Immature natural killer cell (primary cell): ENCODE data around the gene RELN. TPM values are rescaled to one million over a fixed set of nuclear protein-coding genes. Genes with fewer than 3 reads are reported as not detected.
"Not testable (repeated sequence)": the region's sequence is repeated elsewhere in the genome, so short reads cannot be mapped to it uniquely, and the experiment has no call there.

Source experiments
- DNase-seq, 3 donors: peaks; one replicate each; pipeline ENCODE4 v3.0.0; 2022; ENCODE audit warnings: mixed read lengths in 1 of 3
- H3K27ac Mint-ChIP-seq, 6 donors: one replicate each; pipeline ENCODE4 v1.8.0; 2020; ENCODE audit warnings: mixed read lengths in 6 of 6, mild to moderate bottlenecking in 5 of 6, inconsistent platforms in 4 of 6, moderate library complexity in 3 of 6
- H3K27me3 Mint-ChIP-seq, 3 donors: one replicate each; pipeline ENCODE4 v1.8.0; 2020 to 2021; ENCODE audit warnings: low read depth in 3 of 3, mild to moderate bottlenecking in 3 of 3, mixed read lengths in 3 of 3, moderate library complexity in 3 of 3, inconsistent platforms in 1 of 3
- H3K36me3 Mint-ChIP-seq, 3 donors: one replicate each; pipeline ENCODE4 v1.8.0; 2020; ENCODE audit warnings: mixed read lengths in 3 of 3, inconsistent platforms in 2 of 3, mild to moderate bottlenecking in 2 of 3
- H3K4me1 Mint-ChIP-seq, 2 donors: one replicate each; pipeline ENCODE4 v1.8.0; 2020; ENCODE audit warnings: inconsistent platforms in 2 of 2, mild to moderate bottlenecking in 2 of 2, mixed read lengths in 2 of 2, moderate library complexity in 1 of 2
- H3K4me3 Mint-ChIP-seq, 5 donors: one replicate each; pipeline ENCODE4 v1.8.0; 2020; ENCODE audit warnings: mild to moderate bottlenecking in 5 of 5, mixed read lengths in 5 of 5, inconsistent platforms in 3 of 5, moderate library complexity in 3 of 5
- H3K9me3 Mint-ChIP-seq, 6 donors: one replicate each; pipeline ENCODE4 v1.8.0; 2020; ENCODE audit warnings: mild to moderate bottlenecking in 6 of 6, mixed read lengths in 6 of 6, inconsistent platforms in 4 of 6, moderate library complexity in 3 of 6
- polyA plus RNA-seq, 3 donors: library from polyadenylated mRNA; unstranded; fragments of 300-500 nt; fragmentation: Illumina TruSeq; gene quantifications; one replicate each; pipeline ENCODE4 v1.2.3, GENCODE V29; 2021

Gene RELN
- polyA plus RNA-seq, 3 donors from 2014 or later = not detected

DNA sequence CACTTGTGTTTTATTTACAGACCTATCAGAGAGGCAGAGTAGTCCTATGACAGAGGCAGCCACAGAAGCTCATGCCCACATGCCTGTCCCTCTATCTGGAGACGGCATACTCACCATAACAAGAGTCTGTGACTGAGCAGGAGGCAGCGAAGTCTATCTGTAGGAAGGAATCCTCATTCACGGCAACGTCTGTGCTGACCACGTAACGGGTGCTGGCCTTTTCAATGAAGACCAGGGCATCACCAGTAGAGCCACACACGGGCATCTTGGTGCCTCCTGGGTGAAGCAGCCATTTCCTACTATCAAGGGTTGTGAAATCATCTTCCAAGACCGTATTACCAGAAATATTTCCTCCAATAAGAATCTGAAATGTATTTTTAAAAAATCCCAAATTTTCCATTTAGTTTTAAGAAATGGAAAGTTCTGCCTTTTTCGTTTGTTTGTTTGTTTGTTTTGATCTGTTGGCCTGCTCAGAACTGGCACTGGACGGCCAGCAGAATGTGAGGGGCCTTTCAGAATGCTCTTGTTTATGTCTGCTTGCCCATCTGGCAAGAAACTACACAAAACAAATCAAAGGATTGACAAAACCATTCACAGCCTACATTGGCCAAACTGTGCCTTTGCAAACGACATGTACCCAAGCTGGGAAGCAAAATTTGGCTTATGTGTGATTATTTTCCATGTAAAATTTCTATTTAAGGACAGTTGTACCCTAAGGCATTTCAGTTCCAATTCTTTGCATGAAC, 450.3 kb downstream of the RELN start:
- no peaks in the 10 kb centered on the region for H3K36me3 Mint-ChIP-seq
- H3K27ac Mint-ChIP-seq = no peak overlapping the region
- H3K9me3 Mint-ChIP-seq = peaks cover 0 to 4% (median 0%) of the 10 kb centered on the region in 6 donors
- no peaks in the 10 kb centered on the region for H3K4me1 Mint-ChIP-seq
- H3K27me3 Mint-ChIP-seq = peaks cover 3 to 8% (median 6%) of the 10 kb centered on the region in 3 donors
- no peak overlapping the region for H3K4me3 Mint-ChIP-seq
- no peak for DNase-seq

DNA sequence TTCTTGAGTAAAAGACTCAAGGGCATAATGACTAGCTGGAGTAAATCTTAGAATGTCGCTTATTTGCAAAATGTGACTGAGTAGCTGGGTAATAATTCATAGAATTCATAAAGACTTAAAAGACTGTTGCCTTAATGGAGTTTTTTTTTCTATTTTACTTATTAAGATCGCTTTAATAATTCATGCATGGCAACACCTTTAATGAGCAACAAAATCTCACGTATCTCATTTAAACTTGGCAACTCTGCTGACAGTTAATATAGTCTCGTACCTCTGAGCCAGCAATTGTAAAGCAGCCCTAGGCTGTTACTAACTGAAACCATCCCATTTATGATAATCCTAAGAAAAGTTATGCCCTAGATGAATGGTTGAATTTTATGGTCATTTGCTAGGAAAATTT, 455.7 kb downstream of the RELN start:
- no peaks in the 10 kb centered on the region for H3K4me1 Mint-ChIP-seq
- no peak overlapping the region for H3K27ac Mint-ChIP-seq
- peaks cover 2 to 6% (median 6%) of the 10 kb centered on the region in 3 donors for H3K27me3 Mint-ChIP-seq
- peaks cover 0 to 4% (median 0%) of the 10 kb centered on the region in 6 donors for H3K9me3 Mint-ChIP-seq
- H3K4me3 Mint-ChIP-seq = no peak overlapping the region
- H3K36me3 Mint-ChIP-seq = no peaks in the 10 kb centered on the region
- DNase-seq = no peak

DNA sequence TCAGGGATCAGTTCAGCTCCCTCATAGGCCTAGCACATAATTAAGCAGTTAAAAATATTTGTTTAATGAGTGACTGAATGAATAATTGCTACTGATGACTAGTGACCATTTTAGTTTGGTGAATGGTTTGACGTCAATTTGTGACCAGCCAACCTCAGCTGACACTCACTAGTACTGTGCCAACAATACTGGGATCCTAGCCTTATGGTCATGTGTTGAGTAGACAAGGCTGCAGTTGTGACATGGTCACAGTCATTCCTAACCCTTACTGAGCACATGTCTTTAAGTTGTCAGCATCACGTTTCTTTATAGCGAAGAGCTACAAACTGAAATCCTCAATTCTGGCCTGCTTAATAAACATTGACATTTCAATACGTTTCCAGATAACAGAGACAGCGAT, 456.5 kb downstream of the RELN start:
- Mint-ChIP-seq H3K4me1 (no peaks in the 10 kb centered on the region), H3K27ac (no peak overlapping the region), H3K36me3 (no peaks in the 10 kb centered on the region), H3K4me3 (no peak overlapping the region), H3K27me3 (peaks cover 0 to 6% (median 6%) of the 10 kb centered on the region in 3 donors), H3K9me3 (peaks cover 0 to 4% (median 0%) of the 10 kb centered on the region in 6 donors)
- no peak for DNase-seq

DNA sequence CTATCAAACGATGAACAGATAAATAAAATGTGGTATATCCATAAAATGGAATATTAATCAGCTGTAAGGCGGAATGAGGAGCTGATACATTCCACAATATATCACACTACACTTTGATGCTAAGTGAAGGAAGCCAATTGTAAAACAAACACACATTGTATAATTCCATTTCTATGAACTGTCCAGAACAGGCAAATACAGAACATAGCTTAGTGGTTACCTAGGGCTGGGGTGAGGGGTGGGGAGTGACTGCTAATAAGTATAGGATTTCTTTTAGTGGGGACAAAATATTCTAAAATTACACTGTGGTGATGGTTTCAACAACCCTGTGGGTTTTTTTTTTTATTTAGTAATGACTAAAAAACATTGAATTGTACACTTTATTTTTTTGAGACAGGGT, 461.3 kb downstream of the RELN start:
- H3K9me3 Mint-ChIP-seq = peaks cover 0 to 4% (median 0%) of the 10 kb centered on the region in 6 donors
- no peaks in the 10 kb centered on the region for H3K36me3 Mint-ChIP-seq
- no peak overlapping the region for H3K27ac Mint-ChIP-seq
- H3K4me3 Mint-ChIP-seq = no peak overlapping the region
- H3K27me3 Mint-ChIP-seq = peaks cover 0 to 10% (median 6%) of the 10 kb centered on the region in 3 donors
- no peaks in the 10 kb centered on the region for H3K4me1 Mint-ChIP-seq
- DNase-seq = no peak

DNA sequence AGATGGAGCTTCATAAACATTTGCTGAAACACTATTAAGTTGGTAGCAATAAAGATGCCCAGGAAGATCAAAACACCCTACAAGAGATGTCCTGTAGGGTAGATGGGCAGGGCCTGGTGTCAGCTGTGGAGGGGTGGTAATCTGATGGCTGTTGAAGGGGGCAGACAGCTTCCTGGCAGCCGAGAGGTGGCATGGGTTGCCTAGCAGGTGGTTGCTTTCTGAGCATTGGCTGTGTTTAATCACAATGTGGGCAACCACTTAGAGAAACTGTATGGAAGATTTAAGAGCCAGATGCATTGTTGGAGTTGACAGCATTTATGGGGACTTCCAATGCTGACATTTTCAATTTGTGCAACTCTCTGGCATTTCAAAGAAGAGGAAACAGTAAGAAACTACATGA, 463.5 kb downstream of the RELN start:
- Mint-ChIP-seq H3K9me3 (peaks cover 0 to 3% (median 0%) of the 10 kb centered on the region in 6 donors), H3K36me3 (no peaks in the 10 kb centered on the region), H3K27ac (no peak overlapping the region), H3K27me3 (peaks cover 0 to 7% (median 6%) of the 10 kb centered on the region in 3 donors), H3K4me1 (no peaks in the 10 kb centered on the region), H3K4me3 (no peak overlapping the region)
- no peak for DNase-seq

DNA sequence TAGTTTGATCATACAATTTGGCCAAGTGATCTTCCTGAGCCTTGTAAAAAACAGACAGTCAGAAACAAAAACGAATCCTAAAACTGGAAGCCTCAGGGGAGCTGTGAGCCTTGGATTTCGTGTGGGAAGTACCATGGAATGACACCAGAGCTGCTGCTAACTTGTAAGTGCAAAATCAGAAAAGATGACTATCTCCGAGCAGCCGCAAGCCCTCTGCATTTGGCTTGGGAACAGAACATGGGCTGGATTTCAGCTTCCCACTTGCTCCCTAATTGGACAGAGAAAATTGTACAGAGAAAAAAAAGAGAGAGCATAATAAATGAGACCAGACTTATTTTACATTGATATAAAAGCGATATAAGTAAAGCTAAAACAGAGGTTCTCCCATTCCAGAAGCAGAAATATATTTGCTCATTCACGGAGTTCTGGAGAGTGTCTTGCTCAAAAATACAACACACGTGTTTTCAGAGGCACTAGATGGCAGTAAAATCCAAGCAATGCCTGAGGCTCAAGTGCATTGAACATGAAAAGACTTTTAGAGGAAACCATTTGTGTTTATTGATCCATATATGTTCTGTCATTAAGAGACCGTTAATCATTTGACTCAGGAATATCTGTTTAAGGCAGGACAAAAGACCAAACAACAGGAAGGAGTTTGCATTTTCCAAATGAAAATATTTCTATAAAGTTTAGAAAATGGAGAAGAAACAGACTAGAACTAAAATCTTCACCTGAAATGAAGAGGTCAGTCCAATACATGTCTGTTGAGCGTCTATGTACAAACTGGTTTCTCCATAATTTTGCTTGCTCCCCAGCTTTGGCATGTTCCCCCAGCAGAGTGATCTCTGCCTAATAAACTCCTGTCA, 465.2 kb downstream of the RELN start:
- no peaks in the 10 kb centered on the region for H3K4me1 Mint-ChIP-seq
- peaks cover 0 to 3% (median 0%) of the 10 kb centered on the region in 6 donors for H3K9me3 Mint-ChIP-seq
- H3K36me3 Mint-ChIP-seq = no peaks in the 10 kb centered on the region
- H3K27ac Mint-ChIP-seq = no peak overlapping the region
- peaks cover 0 to 6% (median 5%) of the 10 kb centered on the region in 3 donors for H3K27me3 Mint-ChIP-seq
- H3K4me3 Mint-ChIP-seq = no peak overlapping the region
- DNase-seq = no peak

DNA sequence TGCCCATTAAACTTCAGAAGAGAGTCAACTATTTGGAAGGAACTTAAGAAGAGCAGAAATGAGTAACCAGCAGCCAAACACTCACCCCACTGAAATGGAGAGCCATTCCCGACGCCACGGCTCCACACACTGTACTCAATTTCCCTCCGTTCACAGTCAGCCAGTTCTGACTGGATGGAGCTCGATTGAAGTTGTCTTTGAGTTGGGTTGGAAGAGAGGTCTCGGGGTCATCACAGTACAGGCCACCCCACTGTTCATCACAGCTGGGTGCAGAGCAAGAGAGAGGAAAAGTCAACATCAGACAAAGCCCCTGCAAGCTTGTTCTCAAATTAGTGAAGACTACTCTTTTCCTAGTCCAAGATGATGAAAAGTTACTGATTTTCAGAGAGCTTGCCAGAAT, 467.5 kb downstream of the RELN start:
- H3K27me3 Mint-ChIP-seq = peaks cover 0 to 3% (median 2%) of the 10 kb centered on the region in 3 donors
- H3K4me1 Mint-ChIP-seq = no peaks in the 10 kb centered on the region
- H3K9me3 Mint-ChIP-seq = no peaks in the 10 kb centered on the region
- H3K27ac Mint-ChIP-seq = no peak overlapping the region
- no peak for DNase-seq
- no peaks in the 10 kb centered on the region for H3K36me3 Mint-ChIP-seq
- H3K4me3 Mint-ChIP-seq = no peak overlapping the region

DNA sequence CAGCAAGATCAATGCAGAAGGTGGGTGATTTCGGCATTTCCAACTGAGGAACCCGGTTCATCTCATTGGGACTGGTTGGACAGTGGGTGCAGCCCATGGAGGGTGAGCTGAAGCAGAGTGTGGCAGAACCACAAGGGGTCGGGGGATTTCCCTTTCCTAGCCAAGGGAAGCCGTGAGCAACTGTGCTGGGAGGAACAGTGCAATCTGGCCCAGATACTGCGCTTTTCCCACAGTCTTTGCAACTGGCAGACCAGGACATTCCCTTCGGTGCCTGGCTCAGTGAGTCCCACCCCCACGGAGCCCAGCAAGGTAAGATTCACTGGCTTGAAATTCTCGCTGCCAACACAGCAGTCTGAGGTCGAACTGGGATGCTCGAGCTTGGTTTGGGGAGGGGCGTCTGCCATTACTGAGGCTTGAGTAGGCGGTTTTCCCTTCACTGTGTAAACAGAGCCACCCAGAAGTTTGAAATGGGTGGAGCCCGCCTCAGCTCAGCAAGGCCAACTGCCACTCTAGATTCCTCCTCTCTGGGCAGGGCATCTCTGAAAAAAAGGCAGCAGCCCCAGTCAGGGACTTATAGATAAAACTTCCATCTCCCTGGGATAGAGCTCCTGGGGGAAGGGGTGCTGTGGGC, 484.8 kb downstream of the RELN start:
- no peak for DNase-seq
- no peak overlapping the region for H3K4me3 Mint-ChIP-seq
- peaks cover 0 to 21% (median 1%) of the 10 kb centered on the region in 3 donors for H3K27me3 Mint-ChIP-seq
- no peak overlapping the region for H3K27ac Mint-ChIP-seq
- H3K36me3 Mint-ChIP-seq = no peaks in the 10 kb centered on the region
- H3K9me3 Mint-ChIP-seq = peaks cover 0 to 3% (median 0%) of the 10 kb centered on the region in 6 donors
- H3K4me1 Mint-ChIP-seq = no peaks in the 10 kb centered on the region

DNA sequence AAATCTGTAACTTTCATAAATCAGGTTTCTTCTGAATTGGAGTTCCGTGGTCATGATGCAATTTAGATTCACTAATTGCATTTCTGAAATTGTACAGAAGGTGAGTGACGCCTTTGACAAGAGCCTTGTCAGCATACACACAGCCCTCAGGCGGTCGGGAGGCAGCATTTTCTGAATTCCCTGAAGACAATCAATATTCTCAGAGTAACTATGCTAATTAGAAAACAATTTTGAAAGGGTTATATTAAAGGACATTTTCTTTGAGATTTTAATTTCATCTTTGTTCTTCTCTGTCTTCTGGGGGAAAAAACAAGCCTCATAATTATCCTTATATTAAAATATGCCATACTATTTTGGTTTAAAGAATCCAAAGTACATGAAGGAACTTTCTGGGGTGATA, 488.3 kb downstream of the RELN start:
- H3K4me1 Mint-ChIP-seq = no peaks in the 10 kb centered on the region
- H3K4me3 Mint-ChIP-seq = no peak overlapping the region
- H3K27me3 Mint-ChIP-seq = peaks cover 0 to 5% (median 3%) of the 10 kb centered on the region in 3 donors
- H3K9me3 Mint-ChIP-seq = peaks cover 0 to 3% (median 0%) of the 10 kb centered on the region in 6 donors
- no peak overlapping the region for H3K27ac Mint-ChIP-seq
- no peaks in the 10 kb centered on the region for H3K36me3 Mint-ChIP-seq
- no peak for DNase-seq

DNA sequence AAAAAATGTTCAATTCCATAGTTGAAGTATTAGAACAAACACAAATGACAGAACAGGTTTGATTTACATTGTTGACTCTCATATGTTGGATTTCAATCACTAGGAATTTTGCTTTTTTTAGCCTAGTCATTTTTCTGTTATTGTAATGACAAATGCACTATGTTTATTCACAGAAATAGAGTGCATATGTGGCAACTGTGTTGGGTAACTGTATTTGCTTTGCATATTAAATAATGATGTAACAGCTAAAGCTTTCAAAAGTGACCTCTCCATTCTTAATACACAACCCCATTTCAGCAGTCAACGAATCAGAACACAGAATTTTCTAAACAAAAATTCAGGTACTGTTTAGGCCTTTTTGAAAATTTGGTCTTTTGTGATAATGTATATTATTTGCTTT, 489.5 kb downstream of the RELN start:
- no peaks in the 10 kb centered on the region for H3K4me1 Mint-ChIP-seq
- no peak overlapping the region for H3K4me3 Mint-ChIP-seq
- no peaks in the 10 kb centered on the region for H3K9me3 Mint-ChIP-seq
- peaks cover 0 to 3% (median 3%) of the 10 kb centered on the region in 3 donors for H3K27me3 Mint-ChIP-seq
- no peaks in the 10 kb centered on the region for H3K36me3 Mint-ChIP-seq
- H3K27ac Mint-ChIP-seq = no peak overlapping the region
- DNase-seq = no peak

DNA sequence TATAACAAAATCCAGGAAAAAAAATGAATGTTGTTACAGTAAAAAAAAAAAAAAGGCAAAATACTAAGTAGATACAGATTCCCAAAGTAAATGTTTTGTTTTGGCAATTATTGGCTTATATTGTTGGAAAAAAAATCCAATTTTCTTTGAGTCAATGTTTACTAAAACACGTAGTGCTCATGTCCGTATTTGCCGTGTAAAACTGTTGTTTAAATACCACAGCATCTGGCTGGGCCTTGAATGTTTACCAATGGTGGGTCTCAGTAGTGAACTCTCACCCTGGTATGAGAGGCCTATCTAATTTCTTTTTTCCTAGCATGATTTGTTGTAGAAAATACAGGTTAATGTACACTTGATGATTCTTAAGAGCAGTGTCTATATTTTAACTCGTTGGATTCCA, 502.0 kb downstream of the RELN start:
- Mint-ChIP-seq H3K27ac (no peak overlapping the region), H3K27me3 (peaks cover 0 to 9% (median 3%) of the 10 kb centered on the region in 3 donors), H3K4me3 (no peak overlapping the region), H3K9me3 (no peaks in the 10 kb centered on the region), H3K36me3 (no peaks in the 10 kb centered on the region), H3K4me1 (no peaks in the 10 kb centered on the region)
- DNase-seq = no peak

DNA sequence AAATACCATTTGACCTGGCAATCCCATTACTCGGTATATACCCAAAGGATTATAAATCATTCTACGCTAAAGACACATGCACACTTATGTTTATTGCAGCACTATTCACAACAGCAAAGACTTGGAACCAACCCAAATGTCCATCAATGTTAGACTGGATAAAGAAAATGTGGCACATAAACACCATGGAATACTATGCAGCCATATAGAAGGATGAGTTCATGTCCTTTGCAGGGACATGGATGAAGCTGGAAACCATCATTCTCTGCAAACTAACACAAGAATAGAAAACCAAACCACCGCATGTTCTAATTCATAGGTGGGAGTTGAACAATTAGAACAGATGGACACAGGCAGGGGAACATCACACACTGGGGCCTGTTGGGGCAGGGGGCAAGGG, 502.6 kb downstream of the RELN start:
- H3K4me1 Mint-ChIP-seq, H3K27me3 Mint-ChIP-seq, H3K36me3 Mint-ChIP-seq, H3K4me3 Mint-ChIP-seq, H3K9me3 Mint-ChIP-seq, H3K27ac Mint-ChIP-seq, DNase-seq: not testable (repeated sequence)

DNA sequence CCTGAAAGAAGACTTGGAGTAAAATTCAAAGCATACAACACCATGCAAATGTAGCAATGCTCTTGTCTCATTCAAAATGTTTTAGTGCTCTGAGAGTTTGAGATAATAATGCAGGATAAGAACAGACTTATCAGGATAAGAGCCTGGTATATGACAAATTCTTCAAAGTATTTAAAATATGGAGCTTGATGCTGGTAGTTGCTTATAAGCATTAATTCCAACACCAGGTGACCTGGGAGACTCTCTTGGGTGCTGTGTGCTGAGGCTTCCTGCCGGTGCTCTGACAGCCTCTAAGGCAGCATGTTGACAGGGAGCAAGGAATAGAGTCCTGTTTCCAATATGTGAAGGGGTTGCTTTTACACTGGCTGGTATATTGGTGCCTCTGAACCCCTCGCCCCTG, 508.7 kb downstream of the RELN start:
- H3K27ac Mint-ChIP-seq = no peak overlapping the region

DNA sequence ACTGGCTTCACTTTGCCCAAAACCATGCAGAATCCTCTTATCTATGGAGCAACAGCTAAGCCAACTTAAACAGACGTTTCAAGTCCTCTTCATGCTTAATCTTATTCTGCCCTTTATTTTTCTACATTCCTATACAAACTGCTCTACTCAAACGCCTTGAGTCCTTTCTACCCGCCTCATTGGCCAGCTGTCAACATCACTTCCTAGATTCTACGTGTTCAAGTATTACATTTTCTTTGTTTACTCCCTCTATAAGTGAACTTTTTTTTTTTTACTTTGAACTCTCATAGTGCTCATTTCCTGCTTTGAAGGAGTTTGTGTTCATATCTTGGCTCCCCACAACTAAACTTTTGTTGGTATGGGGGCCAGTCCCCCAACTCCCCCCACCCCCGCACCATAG, 514.5 kb downstream of the RELN start:
- Mint-ChIP-seq H3K9me3 (peaks cover 0 to 10% (median 0%) of the 10 kb centered on the region in 6 donors), H3K27ac (no peak overlapping the region), H3K4me3 (no peak overlapping the region), H3K27me3 (peaks cover 0 to 10% (median 5%) of the 10 kb centered on the region in 3 donors), H3K4me1 (no peaks in the 10 kb centered on the region), H3K36me3 (no peaks in the 10 kb centered on the region)
- no peak for DNase-seq

More for the DNA sequence above, 508.7 kb downstream of the RELN start:
- H3K9me3 Mint-ChIP-seq = no peaks in the 10 kb centered on the region
- no peak for DNase-seq
- H3K4me1 Mint-ChIP-seq = no peaks in the 10 kb centered on the region
- H3K4me3 Mint-ChIP-seq = no peak overlapping the region
- no peaks in the 10 kb centered on the region for H3K36me3 Mint-ChIP-seq
- H3K27me3 Mint-ChIP-seq = peaks cover 0 to 15% (median 2%) of the 10 kb centered on the region in 3 donors
